ENCODE measurements around the gene DOK3. TPM values are rescaled to one million over a fixed set of nuclear protein-coding genes. Genes with fewer than 3 reads are reported as not detected.
A peak's percentile ranks its signal among the peaks of the same experiment; 100 is the strongest.

Gene DOK3
- total RNA-seq, 1 donor from 2014 or later, result 7.2 TPM

DNA sequence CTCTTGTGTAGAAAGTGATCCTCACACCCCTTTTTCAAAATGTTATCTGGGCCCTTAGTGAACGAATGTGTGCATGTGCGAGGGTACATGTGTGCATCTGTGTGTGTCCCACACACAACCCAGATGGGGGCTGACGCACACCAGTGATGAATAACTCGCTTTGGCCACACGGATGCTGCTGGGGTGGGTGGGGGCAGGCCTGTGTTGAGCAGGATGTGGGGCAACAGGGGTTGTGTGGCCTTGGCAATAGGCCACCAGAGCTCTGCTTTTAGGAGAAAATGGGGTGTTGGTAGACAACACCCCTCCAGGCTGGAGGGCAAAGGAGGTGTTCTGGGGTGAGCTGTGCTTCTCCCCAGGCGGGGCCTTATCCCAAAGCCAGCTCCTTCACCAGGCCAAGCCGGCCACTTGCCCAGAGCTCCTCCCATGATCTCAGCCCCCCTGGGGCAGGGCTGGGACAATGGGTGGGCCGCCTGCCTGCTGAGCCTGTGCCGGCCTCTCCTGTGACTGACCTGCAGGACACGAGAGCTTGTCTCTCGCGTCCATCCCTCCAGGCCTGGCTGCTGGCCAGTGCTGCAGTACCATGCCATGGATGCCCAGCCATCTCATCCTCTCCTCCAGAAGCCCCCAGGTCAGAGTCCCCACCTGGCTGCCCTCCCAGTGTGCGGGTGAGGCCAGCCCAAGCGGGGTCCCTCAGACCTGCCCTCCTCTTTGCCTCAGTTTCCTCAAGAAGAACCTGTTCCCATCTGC is 37.8 kb downstream of the DOK3 start:
- TF ChIP-seq, protein P1, sequence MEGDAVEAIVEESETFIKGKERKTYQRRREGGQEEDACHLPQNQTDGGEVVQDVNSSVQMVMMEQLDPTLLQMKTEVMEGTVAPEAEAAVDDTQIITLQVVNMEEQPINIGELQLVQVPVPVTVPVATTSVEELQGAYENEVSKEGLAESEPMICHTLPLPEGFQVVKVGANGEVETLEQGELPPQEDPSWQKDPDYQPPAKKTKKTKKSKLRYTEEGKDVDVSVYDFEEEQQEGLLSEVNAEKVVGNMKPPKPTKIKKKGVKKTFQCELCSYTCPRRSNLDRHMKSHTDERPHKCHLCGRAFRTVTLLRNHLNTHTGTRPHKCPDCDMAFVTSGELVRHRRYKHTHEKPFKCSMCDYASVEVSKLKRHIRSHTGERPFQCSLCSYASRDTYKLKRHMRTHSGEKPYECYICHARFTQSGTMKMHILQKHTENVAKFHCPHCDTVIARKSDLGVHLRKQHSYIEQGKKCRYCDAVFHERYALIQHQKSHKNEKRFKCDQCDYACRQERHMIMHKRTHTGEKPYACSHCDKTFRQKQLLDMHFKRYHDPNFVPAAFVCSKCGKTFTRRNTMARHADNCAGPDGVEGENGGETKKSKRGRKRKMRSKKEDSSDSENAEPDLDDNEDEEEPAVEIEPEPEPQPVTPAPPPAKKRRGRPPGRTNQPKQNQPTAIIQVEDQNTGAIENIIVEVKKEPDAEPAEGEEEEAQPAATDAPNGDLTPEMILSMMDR (IDR thresholded peaks at IDR 0.05), result no peak
- no peak for DNase-seq (ENCODE audit: extremely low spot score, unreplicated experiment)
- H3K9me3 Mint-ChIP-seq (ENCODE audit: unreplicated experiment), result no peaks in the 10 kb centered on the region
- peak overlapping the region; percentile 80 for H3K4me3 Mint-ChIP-seq (ENCODE audit: unreplicated experiment)
- peak overlapping the region; percentile 60 for H3K27ac Mint-ChIP-seq (ENCODE audit: unreplicated experiment)
- peaks cover 7% of the 10 kb centered on the region for H3K36me3 Mint-ChIP-seq (ENCODE audit: unreplicated experiment)
- no peaks in the 10 kb centered on the region for H3K27me3 Mint-ChIP-seq (ENCODE audit: unreplicated experiment)
- peaks cover 57% of the 10 kb centered on the region for H3K4me1 Mint-ChIP-seq (ENCODE audit: unreplicated experiment)

- DNase-seq (ENCODE audit: extremely low spot score, unreplicated experiment), result no peak
- Mint-ChIP-seq H3K27me3 (ENCODE audit: unreplicated experiment) (no peaks in the 10 kb centered on the region), H3K4me1 (ENCODE audit: unreplicated experiment) (peaks cover 53% of the 10 kb centered on the region), H3K27ac (ENCODE audit: unreplicated experiment) (no peak overlapping the region), H3K36me3 (ENCODE audit: unreplicated experiment) (peaks cover 16% of the 10 kb centered on the region), H3K9me3 (ENCODE audit: unreplicated experiment) (peaks cover 2% of the 10 kb centered on the region), H3K4me3 (ENCODE audit: unreplicated experiment) (peak overlapping the region; percentile 80)
- TF ChIP-seq, protein P1 (IDR thresholded peaks at IDR 0.05), result no peak
These were observed 38.7 kb downstream of the DOK3 start for GRCh38 chr5:177470759-177471536.

- peak overlapping the region; percentile 75 for H3K27ac Mint-ChIP-seq (ENCODE audit: unreplicated experiment)
- DNase-seq (ENCODE audit: extremely low spot score, unreplicated experiment), result no peak
- peaks cover 4% of the 10 kb centered on the region for H3K9me3 Mint-ChIP-seq (ENCODE audit: unreplicated experiment)
- peaks cover 25% of the 10 kb centered on the region for H3K36me3 Mint-ChIP-seq (ENCODE audit: unreplicated experiment)
- TF ChIP-seq, protein P1 (IDR thresholded peaks at IDR 0.05), result no peak
- peaks cover 45% of the 10 kb centered on the region for H3K4me1 Mint-ChIP-seq (ENCODE audit: unreplicated experiment)
- no peaks in the 10 kb centered on the region for H3K27me3 Mint-ChIP-seq (ENCODE audit: unreplicated experiment)
- H3K4me3 Mint-ChIP-seq (ENCODE audit: unreplicated experiment), result peak overlapping the region; percentile 46
These were observed 39.7 kb downstream of the DOK3 start for GRCh38 chr5:177469750-177470525.

DNA sequence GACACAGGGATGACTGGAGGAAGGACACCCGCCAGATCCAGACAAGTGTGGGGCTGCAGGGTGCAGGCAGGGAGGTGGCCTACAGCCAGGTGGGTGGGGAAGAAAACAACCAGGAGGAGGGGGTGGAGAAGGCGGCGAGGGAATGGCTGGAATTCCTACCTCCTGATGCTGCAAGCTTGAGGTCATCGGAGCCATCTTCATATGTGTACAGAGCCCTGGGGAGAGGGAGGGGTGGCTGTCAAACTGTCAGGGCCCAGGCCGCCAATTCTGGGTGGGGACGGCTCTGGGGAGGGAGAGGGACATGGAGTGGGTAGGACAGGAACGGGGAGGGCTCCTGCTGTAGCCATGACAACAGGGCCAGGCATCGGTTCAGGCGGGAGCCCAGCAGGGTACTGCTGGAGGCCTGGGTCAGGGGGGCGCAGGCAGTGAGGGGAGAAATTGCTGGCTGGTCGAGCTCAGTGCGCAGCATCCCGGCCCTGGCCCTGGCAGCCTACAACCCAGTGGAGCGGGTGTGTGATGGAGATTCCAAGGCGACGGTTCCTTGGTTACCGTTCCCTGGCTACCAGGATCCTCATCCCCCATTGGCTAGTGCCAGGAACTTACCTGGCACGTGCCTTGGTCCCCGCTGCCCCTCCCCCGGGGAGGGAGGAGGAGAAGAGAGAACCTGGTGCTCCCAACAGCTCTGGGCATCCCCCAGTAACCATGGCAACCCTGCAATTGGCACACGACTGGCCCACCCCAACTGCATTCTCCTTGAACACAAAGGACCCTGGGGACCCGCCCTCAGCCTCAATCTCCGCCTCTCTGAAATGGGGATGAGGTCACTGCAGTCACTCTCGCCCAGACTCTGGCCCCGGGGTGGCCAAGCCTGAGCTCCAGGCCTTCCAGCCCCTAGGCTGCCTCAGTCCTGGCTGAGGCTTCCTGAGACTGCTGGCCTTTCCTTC is 40.7 kb downstream of the DOK3 start:
- peak overlapping the region; percentile 26 for H3K4me3 Mint-ChIP-seq (ENCODE audit: unreplicated experiment)
- DNase-seq (ENCODE audit: extremely low spot score, unreplicated experiment), result no peak
- H3K4me1 Mint-ChIP-seq (ENCODE audit: unreplicated experiment), result peaks cover 42% of the 10 kb centered on the region
- TF ChIP-seq, protein P1 (IDR thresholded peaks at IDR 0.05), result no peak
- peaks cover 4% of the 10 kb centered on the region for H3K9me3 Mint-ChIP-seq (ENCODE audit: unreplicated experiment)
- peaks cover 25% of the 10 kb centered on the region for H3K36me3 Mint-ChIP-seq (ENCODE audit: unreplicated experiment)
- peak overlapping the region; percentile 75 for H3K27ac Mint-ChIP-seq (ENCODE audit: unreplicated experiment)
- no peaks in the 10 kb centered on the region for H3K27me3 Mint-ChIP-seq (ENCODE audit: unreplicated experiment)
